ENCODE results near the gene OR51B4. TPM values are rescaled to one million over a fixed set of nuclear protein-coding genes. Genes with fewer than 3 reads are reported as not detected.

OR51B4 gene
- total and polyA plus RNA-seq, 2 experiments from 2014 or later: not detected

DNA sequence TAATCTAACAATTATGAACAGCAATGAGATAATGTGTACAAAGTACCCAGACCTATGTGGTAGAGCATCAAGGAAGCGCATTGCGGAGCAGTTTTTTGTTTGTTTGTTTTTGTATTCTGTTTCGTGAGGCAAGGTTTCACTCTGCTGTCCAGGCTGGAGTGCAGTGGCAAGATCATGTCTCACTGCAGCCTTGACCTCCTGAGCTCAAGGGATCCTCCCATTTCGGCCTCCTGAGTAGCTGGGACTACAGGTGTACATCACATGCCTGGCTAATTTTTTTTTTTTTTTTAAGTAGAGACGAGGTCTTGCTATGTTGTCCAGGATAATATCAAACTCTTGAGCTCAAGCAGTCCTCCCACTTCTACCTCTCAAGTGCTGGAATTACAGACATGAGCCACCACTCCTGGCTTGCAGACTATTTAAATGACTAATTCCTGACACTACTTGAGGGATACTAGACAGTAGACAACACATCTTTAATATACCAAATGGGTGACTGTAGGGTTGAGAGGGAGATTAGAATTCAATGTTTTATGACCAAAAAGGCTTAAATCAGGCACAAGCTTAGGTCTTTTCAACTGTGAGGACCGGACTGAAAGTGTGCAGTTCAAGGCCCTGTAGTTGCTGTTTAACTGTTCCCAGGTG, 12.7 kb downstream of the OR51B4 start:
- H3K27ac Mint-ChIP-seq: no peak overlapping the region
- Histone ChIP-seq H3K27me3 (ENCODE audit: insufficient read depth) (no peaks in the 10 kb centered on the region), H3K4me2 (no peak overlapping the region), H3F3A (replicated peaks; ENCODE audit: low read depth) (no peaks in the 10 kb centered on the region), H3K4me3 (no peak overlapping the region), H3K79me2 (replicated peaks; ENCODE audit: insufficient read depth) (no peaks in the 10 kb centered on the region), H3K27ac (ENCODE audit: low read depth) (no peak overlapping the region), H3K36me3 (ENCODE audit: insufficient read depth) (no peaks in the 10 kb centered on the region), H3K9me2 (ENCODE audit: insufficient read depth) (peaks cover 3% of the 10 kb centered on the region; the same call in 1 of the 2 replicates), H4K20me1 (replicated peaks; ENCODE audit: insufficient read depth) (no peaks in the 10 kb centered on the region), H3K4me1 (ENCODE audit: insufficient read depth) (no peaks in the 10 kb centered on the region), H2AFZ (0 out of 2 replicates have a peak overlapping the region, but pooled peaks have one; percentile 18)
- no peaks in the 10 kb centered on the region for H3K4me1 Mint-ChIP-seq
- TF ChIP-seq, protein P1, sequence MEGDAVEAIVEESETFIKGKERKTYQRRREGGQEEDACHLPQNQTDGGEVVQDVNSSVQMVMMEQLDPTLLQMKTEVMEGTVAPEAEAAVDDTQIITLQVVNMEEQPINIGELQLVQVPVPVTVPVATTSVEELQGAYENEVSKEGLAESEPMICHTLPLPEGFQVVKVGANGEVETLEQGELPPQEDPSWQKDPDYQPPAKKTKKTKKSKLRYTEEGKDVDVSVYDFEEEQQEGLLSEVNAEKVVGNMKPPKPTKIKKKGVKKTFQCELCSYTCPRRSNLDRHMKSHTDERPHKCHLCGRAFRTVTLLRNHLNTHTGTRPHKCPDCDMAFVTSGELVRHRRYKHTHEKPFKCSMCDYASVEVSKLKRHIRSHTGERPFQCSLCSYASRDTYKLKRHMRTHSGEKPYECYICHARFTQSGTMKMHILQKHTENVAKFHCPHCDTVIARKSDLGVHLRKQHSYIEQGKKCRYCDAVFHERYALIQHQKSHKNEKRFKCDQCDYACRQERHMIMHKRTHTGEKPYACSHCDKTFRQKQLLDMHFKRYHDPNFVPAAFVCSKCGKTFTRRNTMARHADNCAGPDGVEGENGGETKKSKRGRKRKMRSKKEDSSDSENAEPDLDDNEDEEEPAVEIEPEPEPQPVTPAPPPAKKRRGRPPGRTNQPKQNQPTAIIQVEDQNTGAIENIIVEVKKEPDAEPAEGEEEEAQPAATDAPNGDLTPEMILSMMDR (conservative IDR thresholded peaks at IDR 0.05; ENCODE audit: low read depth in 2 of 2): no peak
- TF ChIP-seq, protein P2, sequence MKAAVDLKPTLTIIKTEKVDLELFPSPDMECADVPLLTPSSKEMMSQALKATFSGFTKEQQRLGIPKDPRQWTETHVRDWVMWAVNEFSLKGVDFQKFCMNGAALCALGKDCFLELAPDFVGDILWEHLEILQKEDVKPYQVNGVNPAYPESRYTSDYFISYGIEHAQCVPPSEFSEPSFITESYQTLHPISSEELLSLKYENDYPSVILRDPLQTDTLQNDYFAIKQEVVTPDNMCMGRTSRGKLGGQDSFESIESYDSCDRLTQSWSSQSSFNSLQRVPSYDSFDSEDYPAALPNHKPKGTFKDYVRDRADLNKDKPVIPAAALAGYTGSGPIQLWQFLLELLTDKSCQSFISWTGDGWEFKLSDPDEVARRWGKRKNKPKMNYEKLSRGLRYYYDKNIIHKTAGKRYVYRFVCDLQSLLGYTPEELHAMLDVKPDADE (IDR thresholded peaks at IDR 0.05): no peak
- TF ChIP-seq JUNB (IDR thresholded peaks at IDR 0.05; ENCODE audit: unreplicated experiment) (no peak), STAT1 (IDR thresholded peaks at IDR 0.05; ENCODE audit: unreplicated experiment) (no peak), EZH2phosphoT487 (IDR thresholded peaks at IDR 0.05; ENCODE audit: unreplicated experiment) (no peak), ZNF331 (CRISPR knock-in tag; IDR thresholded peaks at IDR 0.05; ENCODE audit: low read depth) (no peak), ZNF114 (CRISPR knock-in tag; IDR thresholded peaks at IDR 0.05) (no peak), NANOG (IDR thresholded peaks at IDR 0.05; ENCODE audit: borderline replicate concordance) (no peak), CREB1 (CRISPR knock-in tag; IDR thresholded peaks at IDR 0.05; ENCODE audit: low read depth) (no peak), EZH2 (IDR thresholded peaks at IDR 0.05; ENCODE audit: low read depth, unreplicated experiment) (no peak), POLR2AphosphoS5 (IDR thresholded peaks at IDR 0.05; ENCODE audit: low read depth) (no peak)
- TF ChIP-seq, protein P3, sequence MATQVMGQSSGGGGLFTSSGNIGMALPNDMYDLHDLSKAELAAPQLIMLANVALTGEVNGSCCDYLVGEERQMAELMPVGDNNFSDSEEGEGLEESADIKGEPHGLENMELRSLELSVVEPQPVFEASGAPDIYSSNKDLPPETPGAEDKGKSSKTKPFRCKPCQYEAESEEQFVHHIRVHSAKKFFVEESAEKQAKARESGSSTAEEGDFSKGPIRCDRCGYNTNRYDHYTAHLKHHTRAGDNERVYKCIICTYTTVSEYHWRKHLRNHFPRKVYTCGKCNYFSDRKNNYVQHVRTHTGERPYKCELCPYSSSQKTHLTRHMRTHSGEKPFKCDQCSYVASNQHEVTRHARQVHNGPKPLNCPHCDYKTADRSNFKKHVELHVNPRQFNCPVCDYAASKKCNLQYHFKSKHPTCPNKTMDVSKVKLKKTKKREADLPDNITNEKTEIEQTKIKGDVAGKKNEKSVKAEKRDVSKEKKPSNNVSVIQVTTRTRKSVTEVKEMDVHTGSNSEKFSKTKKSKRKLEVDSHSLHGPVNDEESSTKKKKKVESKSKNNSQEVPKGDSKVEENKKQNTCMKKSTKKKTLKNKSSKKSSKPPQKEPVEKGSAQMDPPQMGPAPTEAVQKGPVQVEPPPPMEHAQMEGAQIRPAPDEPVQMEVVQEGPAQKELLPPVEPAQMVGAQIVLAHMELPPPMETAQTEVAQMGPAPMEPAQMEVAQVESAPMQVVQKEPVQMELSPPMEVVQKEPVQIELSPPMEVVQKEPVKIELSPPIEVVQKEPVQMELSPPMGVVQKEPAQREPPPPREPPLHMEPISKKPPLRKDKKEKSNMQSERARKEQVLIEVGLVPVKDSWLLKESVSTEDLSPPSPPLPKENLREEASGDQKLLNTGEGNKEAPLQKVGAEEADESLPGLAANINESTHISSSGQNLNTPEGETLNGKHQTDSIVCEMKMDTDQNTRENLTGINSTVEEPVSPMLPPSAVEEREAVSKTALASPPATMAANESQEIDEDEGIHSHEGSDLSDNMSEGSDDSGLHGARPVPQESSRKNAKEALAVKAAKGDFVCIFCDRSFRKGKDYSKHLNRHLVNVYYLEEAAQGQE (IDR thresholded peaks at IDR 0.05; ENCODE audit: unreplicated experiment): no peak
- TF ChIP-seq, protein P4, sequence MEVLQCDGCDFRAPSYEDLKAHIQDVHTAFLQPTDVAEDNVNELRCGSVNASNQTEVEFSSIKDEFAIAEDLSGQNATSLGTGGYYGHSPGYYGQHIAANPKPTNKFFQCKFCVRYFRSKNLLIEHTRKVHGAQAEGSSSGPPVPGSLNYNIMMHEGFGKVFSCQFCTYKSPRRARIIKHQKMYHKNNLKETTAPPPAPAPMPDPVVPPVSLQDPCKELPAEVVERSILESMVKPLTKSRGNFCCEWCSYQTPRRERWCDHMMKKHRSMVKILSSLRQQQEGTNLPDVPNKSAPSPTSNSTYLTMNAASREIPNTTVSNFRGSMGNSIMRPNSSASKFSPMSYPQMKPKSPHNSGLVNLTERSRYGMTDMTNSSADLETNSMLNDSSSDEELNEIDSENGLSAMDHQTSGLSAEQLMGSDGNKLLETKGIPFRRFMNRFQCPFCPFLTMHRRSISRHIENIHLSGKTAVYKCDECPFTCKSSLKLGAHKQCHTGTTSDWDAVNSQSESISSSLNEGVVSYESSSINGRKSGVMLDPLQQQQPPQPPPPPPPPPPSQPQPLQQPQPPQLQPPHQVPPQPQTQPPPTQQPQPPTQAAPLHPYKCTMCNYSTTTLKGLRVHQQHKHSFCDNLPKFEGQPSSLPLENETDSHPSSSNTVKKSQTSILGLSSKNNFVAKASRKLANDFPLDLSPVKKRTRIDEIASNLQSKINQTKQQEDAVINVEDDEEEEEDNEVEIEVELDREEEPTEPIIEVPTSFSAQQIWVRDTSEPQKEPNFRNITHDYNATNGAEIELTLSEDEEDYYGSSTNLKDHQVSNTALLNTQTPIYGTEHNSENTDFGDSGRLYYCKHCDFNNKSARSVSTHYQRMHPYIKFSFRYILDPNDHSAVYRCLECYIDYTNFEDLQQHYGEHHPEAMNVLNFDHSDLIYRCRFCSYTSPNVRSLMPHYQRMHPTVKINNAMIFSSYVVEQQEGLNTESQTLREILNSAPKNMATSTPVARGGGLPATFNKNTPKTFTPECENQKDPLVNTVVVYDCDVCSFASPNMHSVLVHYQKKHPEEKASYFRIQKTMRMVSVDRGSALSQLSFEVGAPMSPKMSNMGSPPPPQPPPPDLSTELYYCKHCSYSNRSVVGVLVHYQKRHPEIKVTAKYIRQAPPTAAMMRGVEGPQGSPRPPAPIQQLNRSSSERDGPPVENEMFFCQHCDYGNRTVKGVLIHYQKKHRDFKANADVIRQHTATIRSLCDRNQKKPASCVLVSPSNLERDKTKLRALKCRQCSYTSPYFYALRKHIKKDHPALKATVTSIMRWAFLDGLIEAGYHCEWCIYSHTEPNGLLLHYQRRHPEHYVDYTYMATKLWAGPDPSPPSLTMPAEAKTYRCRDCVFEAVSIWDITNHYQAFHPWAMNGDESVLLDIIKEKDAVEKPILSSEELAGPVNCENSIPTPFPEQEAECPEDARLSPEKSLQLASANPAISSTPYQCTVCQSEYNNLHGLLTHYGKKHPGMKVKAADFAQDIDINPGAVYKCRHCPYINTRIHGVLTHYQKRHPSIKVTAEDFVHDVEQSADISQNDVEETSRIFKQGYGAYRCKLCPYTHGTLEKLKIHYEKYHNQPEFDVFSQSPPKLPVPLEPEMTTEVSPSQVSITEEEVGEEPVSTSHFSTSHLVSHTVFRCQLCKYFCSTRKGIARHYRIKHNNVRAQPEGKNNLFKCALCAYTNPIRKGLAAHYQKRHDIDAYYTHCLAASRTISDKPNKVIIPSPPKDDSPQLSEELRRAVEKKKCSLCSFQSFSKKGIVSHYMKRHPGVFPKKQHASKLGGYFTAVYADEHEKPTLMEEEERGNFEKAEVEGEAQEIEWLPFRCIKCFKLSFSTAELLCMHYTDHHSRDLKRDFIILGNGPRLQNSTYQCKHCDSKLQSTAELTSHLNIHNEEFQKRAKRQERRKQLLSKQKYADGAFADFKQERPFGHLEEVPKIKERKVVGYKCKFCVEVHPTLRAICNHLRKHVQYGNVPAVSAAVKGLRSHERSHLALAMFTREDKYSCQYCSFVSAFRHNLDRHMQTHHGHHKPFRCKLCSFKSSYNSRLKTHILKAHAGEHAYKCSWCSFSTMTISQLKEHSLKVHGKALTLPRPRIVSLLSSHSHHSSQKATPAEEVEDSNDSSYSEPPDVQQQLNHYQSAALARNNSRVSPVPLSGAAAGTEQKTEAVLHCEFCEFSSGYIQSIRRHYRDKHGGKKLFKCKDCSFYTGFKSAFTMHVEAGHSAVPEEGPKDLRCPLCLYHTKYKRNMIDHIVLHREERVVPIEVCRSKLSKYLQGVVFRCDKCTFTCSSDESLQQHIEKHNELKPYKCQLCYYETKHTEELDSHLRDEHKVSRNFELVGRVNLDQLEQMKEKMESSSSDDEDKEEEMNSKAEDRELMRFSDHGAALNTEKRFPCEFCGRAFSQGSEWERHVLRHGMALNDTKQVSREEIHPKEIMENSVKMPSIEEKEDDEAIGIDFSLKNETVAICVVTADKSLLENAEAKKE (CRISPR knock-in tag; IDR thresholded peaks at IDR 0.05): no peak
- H3K36me3 Mint-ChIP-seq (ENCODE audit: low read depth): no peaks in the 10 kb centered on the region; the same call in 2 of the 3 replicates
- no peaks in the 10 kb centered on the region for H3K27me3 Mint-ChIP-seq (ENCODE audit: insufficient read depth, low read depth, poor library complexity)
- no peaks in the 10 kb centered on the region for H3K9me3 Mint-ChIP-seq
- DNase-seq (ENCODE audit: low spot score) (no peak), ATAC-seq (no peak)
- H3K4me3 Mint-ChIP-seq: no peak overlapping the region
